GM19035 (cell line): ENCODE measurements around the gene AKNA.
A peak's percentile ranks its signal among the peaks of the same experiment; 100 is the strongest.

Source experiments
- ATAC-seq: cut with Tn5 transposase; IDR thresholded peaks from one replicate; pipeline ENCODE4 v1.9.1; 2021; ENCODE audit not compliant: unreplicated experiment

AKNA gene, protein sequence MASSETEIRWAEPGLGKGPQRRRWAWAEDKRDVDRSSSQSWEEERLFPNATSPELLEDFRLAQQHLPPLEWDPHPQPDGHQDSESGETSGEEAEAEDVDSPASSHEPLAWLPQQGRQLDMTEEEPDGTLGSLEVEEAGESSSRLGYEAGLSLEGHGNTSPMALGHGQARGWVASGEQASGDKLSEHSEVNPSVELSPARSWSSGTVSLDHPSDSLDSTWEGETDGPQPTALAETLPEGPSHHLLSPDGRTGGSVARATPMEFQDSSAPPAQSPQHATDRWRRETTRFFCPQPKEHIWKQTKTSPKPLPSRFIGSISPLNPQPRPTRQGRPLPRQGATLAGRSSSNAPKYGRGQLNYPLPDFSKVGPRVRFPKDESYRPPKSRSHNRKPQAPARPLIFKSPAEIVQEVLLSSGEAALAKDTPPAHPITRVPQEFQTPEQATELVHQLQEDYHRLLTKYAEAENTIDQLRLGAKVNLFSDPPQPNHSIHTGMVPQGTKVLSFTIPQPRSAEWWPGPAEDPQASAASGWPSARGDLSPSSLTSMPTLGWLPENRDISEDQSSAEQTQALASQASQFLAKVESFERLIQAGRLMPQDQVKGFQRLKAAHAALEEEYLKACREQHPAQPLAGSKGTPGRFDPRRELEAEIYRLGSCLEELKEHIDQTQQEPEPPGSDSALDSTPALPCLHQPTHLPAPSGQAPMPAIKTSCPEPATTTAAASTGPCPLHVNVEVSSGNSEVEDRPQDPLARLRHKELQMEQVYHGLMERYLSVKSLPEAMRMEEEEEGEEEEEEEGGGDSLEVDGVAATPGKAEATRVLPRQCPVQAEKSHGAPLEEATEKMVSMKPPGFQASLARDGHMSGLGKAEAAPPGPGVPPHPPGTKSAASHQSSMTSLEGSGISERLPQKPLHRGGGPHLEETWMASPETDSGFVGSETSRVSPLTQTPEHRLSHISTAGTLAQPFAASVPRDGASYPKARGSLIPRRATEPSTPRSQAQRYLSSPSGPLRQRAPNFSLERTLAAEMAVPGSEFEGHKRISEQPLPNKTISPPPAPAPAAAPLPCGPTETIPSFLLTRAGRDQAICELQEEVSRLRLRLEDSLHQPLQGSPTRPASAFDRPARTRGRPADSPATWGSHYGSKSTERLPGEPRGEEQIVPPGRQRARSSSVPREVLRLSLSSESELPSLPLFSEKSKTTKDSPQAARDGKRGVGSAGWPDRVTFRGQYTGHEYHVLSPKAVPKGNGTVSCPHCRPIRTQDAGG (N-terminal part only)

DNA sequence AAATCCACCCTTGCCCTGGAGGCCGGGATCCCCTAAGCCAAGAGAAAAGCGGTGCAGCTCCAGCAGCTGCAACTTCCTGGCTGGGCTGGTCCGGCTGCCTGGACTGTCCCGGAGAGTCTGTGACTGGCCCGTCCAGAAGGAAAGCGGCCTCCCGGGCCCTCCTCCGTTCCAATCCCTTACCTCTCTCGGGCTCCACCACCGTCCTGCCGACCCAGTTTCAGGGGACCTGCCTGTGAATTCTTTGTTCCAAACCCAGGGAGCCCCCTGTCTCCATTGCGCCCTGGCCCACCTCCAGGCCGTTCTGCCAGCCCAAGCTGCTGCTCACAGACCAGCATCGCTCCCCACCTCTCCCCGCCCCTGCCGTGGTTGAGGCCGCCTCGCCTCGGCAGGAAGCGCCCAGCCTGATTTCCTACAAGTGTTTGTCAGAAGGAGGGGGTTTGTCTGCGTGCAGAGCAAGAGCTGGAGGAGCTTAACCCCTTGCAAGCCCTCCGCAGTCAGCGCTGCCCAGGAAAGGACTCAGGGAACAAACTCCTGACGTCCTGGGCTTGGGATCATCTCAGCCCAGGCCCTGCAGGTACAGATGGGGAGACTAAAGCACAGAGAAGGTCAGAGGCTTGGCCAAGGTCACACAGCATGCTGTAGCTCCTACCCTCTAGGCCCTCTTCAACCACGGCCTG, at the start of gene AKNA:
Gene AKNA (minus strand): TSS at position 303 of the 677 bp plus-strand sequence. CDS start 6,649 bp downstream, outside the sequence.
- peak; percentile 27 for ATAC-seq

GRCh38 chr9:114437401-114437893, 49.7 kb upstream of the AKNA start:
- no peak for ATAC-seq

DNA sequence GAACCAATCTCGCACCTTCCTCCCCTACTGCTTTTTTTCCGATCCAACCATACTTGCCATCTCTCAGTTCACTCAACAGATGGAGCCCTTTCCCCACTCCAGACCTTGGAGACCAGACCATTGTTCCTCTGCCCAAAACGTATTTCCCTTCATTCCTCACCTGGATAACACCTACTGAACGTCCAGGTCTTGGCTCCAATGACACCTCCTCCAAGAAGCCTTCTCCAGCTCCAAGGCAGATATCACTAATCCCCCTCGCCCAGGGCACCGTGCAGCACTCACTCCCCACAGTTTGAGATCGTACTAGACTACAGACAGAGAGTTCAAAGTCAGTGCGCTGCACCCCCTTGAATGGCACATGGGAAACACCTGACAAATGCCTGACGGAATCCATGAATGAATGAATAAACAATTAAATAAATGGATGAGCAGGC, 47.1 kb upstream of the AKNA start:
- ATAC-seq: no peak

- ATAC-seq: no peak
Measured at GRCh38 chr9:114433720-114434255, 46.0 kb upstream of the AKNA start.

DNA sequence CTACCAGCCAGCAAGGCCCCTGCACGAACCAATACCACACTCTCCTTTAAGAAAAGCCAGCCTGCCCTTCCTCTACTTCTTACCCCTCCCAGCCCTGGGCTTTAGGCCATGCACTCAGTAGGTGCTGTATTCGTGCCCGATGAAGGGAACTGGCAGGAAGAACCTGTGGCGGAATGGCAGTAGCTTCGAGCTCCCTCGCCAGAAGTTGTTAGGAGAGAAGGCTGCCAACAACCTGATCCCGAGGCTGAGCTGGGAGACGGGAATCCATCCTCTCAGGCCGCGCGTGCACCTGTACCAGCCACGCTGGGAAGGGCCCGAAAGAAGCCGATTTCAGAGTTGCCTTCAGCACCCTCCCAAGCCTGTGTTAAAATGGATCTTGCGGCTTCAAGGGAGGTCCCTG, 45.3 kb upstream of the AKNA start:
- ATAC-seq: no peak

- ATAC-seq: no peak
Measured at GRCh38 chr9:114432323-114433067, 44.7 kb upstream of the AKNA start.

DNA sequence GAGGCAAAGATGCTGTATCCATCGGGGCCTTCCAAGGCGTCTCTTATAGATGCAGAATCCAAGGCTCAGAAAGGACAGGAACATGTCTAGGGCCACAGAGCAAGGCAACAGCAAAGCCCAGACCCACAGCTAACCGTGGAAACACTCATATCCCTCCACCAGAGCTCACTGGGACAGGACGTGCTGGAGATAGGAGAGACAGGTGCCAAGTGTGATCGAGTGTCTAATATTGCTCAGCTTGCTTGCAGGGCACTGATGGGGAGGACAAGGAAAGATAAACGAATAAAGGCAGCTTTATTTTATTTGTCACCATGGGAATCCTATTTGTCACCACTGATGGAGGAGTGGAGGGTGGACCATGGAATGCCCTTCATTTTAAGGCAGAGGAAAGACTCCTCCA, 44.0 kb upstream of the AKNA start:
- ATAC-seq: no peak

DNA sequence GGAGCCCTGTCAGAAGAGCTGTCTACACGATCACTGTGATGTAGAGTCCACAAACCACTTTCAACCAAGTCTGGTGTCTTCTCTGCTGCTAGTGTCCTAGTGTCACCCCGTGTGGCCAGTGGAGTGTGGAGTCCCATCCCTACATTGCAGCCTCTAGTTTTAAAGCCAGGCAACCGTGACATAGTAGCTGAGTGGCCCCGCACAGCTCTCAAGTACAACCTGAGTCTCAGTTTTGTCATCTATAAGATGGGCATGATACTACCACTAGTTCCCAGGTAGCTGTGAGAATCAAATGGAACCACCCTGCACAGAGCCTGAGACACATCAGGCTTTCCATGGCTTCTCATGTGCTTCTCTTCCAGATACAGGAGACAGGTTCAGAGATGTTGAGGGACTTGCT, 43.2 kb upstream of the AKNA start:
- no peak for ATAC-seq

GRCh38 chr9:114430457-114430856, 42.7 kb upstream of the AKNA start:
- ATAC-seq: no peak

GRCh38 chr9:114429488-114429887, 41.7 kb upstream of the AKNA start:
- no peak for ATAC-seq

DNA sequence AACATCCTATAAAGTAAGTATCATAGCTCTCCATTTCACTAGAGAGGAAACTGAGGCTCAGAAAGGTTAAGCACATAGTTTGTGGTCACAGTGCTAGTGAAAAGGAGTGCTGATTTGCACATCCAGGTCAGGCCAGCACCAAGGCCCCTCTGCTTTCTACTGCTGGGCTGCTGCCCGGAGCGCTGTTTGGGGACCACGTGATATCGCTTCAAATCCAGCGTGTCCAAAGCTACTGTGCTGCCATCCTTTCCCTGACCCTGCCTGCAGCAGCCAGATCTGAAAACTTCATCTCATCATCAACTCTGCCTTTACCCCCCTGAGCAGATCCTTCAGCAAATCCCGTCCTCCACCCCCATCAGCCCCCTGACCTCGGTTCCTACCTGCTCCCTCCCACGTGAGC, 40.7 kb upstream of the AKNA start:
- ATAC-seq: no peak

- no peak for ATAC-seq
Measured at GRCh38 chr9:114427644-114428043, 39.9 kb upstream of the AKNA start.

DNA sequence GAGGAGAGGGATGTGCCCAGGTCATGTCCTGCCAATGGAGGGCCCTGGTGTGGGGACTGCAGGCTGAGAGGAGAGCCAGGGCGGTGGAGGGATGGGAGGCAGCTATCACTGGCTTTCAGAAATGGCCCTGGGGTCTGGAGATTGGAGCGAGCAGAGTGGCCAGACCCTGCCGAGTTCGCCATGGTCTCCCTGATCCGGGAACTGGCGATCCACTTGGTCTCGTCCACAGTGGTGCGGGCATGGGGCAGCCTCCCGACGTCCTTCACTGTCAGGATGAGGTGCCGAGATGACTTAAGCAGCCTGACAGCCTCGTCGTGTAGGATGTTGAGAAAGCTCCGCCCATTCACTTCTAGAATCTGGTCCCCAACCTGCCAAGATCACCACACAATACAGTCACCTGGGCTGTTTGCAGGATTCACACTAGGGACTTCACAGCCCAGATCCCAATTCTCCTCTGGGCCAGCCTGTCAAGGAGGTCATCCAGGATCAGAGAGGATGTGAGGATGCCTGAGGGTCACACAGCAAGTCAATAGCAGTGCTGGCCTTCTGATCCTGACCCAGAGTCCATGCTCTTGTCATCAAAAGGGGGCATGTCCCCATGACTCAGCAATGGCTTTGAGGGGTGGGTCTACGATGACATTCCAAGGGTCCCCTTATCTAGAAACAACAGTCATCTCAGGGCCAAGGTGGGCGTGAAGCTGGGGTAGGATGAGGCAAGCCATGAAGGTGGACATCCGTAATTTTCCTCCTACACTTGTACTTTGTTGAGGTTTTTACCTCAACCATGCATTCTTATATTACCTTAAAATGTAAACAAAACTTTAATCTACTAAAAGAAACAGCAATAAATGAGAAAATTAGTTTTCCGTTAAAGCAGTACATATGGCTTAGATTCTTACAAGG, 38.5 kb upstream of the AKNA start:
- no peak for ATAC-seq

DNA sequence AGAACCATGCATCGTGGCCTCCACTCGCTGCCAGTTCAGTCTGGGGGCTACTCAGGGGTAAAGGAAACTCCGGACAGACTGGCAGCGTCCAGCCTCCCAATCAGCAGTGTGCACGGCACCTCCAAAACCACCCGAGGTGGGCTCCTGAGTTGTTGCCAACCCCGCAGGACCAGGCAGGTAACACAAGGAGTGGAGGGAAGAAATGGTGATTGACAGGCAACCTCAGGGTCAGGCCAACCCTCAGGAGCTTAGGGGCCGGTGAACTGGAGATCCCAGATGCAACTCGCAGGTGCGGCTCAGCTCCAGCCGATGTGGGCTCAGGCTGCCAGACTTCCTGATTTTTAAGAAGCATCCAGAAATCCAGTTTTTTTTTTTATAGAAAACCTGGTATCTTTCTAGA, 37.3 kb upstream of the AKNA start:
- ATAC-seq: no peak

DNA sequence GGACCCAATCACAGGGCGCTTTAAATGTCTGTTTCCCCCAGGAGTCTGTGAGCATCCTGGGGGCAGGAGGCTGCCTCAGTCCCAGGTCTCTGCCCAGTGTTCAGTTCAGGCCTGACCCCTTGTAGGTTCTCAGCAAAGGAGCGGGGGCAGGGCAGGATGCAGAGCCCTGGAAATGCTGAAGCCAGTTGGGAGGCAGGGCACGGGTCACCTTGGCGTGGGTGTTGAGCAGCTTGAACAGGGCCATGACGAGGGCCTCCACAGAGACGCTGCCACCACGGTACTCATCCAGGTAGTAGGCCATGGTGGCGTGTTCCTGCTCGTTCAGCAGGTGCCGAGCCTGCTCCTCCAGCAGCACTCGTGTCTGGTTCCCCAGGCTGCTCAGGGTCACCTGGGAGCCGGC, 36.3 kb upstream of the AKNA start:
- ATAC-seq: no peak

- ATAC-seq: no peak
Measured at GRCh38 chr9:114423181-114423580, 35.4 kb upstream of the AKNA start.

DNA sequence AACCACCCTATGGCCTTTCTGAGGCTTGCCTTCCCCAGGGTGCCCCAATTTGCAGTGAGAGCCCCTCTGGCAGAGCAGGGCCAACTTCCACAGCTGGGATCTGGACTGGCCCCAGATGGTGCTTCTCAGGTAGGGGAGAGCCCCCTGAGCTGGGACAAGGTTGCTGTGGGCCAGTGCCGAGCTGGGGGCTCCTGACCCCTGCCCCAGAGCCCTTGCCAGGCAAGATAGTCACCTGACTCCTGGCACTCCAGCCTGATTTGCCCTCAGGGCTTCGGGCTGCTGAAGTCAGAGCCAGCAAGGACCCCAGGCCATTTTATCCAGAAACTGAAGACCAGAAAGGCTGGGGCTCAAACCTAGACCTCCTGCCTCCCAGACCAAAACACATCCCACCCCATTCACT, 33.4 kb upstream of the AKNA start:
- no peak for ATAC-seq

DNA sequence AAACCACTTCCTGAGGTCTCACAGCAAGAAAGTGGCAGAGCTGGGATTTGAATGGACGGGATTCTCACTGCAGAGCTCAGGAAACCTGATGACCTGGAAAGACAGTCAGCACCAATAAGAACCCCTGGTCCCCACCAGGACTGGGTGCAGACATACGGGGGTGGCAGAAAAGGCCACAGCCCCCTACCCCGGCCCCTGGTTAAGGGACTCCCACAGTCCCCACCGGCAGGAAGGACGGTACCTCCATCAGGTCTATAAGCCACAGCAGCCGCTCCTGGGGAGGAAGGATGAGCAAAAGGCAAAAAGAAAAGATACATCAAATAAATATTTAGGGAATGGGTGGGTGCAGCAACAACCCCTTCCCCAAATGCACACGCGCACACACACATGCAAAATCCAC, 32.0 kb upstream of the AKNA start:
- ATAC-seq: no peak

DNA sequence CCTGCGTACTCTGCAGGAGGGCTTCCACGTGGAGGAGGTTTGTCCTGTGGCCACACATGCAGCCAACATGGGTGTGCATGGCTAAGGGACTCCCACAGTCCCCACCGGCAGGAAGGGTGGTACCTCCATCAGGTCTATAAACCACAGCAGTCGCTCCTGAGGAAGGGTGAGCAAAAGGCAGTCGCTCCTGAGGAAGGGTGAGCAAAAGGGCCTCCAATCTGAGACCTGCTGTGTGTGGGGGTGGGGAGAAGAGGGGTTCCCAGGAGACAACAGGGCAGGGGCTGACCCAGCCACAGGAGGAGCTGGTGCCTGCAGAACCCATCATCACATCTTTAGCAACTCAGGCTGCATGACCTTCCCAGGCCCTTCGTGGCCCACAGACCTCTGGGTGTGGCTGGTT, 30.3 kb upstream of the AKNA start:
- no peak for ATAC-seq
